GM12891 (cell line): ENCODE results near the gene PLA2G2C.

Experiments used
- POLR2A ChIP-seq: IDR thresholded peaks from 2 replicates; pipeline ENCODE4 v1.6.1; 2011; ENCODE audit warnings: low read depth, low read length, control low read depth
- POLR2AphosphoS5 ChIP-seq: IDR thresholded peaks from 2 replicates; pipeline ENCODE4 v1.6.1; 2011; ENCODE audit warnings: low read depth, low read length, control low read depth
- TAF1 ChIP-seq: IDR thresholded peaks from 2 replicates; pipeline ENCODE4 v1.6.1; 2011; ENCODE audit warnings: low read depth, low read length, control low read depth

- TF ChIP-seq POLR2A (no peak), POLR2AphosphoS5 (no peak), TAF1 (no peak)
Measured at GRCh38 chr1:20137604-20138003, 48.7 kb downstream of the PLA2G2C start.
